Lower lobe of right lung (tissue), 2 donors: Measurements from ENCODE around the gene DUSP9. TPM values are rescaled to one million over a fixed set of nuclear protein-coding genes. Genes with fewer than 3 reads are reported as not detected.

Experiments
- ATAC-seq, 2 donors: fragments of 200-7000 bp; cut with Tn5 transposase; one replicate each; pipeline ENCODE4 v1.9.1; 2020 to 2022; ENCODE audit warnings: mild to moderate bottlenecking in 2 of 2, moderate library complexity in 2 of 2
- DNase-seq: peaks from one replicate; pipeline ENCODE4 v3.0.0-alpha.2; 2020
- H3K27ac ChIP-seq: fragments of 200-600 bp; one replicate; pipeline ENCODE4 v1.8.0; 2022
- H3K27me3 ChIP-seq: fragments of 200-600 bp; one replicate; pipeline ENCODE4 v1.8.0; 2022; ENCODE audit warnings: low read depth
- H3K36me3 ChIP-seq: fragments of 200-600 bp; one replicate; pipeline ENCODE4 v1.8.0; 2022; ENCODE audit warnings: mild to moderate bottlenecking
- H3K4me1 ChIP-seq: fragments of 200-600 bp; one replicate; pipeline ENCODE4 v1.8.0; 2022
- H3K4me3 ChIP-seq: fragments of 200-600 bp; one replicate; pipeline ENCODE4 v1.8.0; 2022; ENCODE audit warnings: mild to moderate bottlenecking
- H3K9me3 ChIP-seq: fragments of 200-600 bp; one replicate; pipeline ENCODE4 v1.8.0; 2022
- CTCF ChIP-seq: fragments of 200-600 bp; IDR thresholded peaks from one replicate; pipeline ENCODE4 v1.8.0; 2022; ENCODE audit warnings: antibody characterized with exemption, mild to moderate bottlenecking
- intact Hi-C: fragments of 100-400 bp; cut with DNase I; formaldehyde crosslinking; loops from one replicate; pipeline ENCODE4 v1.11.0; 2022
- total RNA-seq: library from RNA; stranded (reverse); fragmentation: NEBNext Ultra II Directional; extraction: Animal tissue kit (Norgen Biotek cat#: 25700); gene quantifications from one replicate; pipeline ENCODE4 v1.2.1, GENCODE V29; 2021
- donor health status: DM: no; HTN: yes; CAD: no; lungs with severe emphysema.

Gene DUSP9
- total RNA-seq, 1 donor from 2014 or later = not detected

DNA sequence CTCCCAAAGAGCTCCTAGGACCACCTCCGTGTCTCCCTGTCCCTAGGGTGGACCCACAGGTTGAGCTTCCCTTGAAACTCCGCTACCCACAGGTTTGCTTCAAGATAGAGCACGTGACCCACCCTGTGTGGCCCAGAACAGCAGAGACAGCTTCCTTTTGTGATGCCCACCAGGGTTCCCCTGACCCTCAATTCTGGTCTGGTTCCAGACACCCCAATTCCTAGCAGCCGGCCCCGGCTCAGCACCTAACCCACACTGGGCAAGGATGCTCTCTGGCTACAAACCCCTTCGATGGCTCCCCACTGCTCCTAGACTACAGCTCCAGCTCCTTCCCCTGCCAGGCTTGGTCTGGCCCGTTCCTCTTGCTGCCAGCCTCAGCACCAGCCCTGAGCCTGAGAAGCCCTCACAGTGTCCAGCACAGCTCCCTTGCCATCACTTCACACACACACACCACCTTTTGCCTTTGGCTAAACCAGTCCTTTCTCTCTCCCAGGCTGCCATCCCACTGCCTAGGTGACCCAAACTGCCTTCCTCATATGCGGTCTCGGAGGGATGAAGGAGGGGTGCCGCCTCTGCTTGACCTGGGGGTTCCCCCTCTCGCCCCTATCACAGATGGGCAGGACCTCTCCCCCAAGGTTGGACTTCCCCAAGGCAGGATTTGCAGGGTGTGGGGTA, 20.4 kb downstream of the DUSP9 start:
- Histone ChIP-seq H3K9me3 (no peaks in the 10 kb centered on the region), H3K4me3 (no peak overlapping the region), H3K27me3 (no peaks in the 10 kb centered on the region), H3K4me1 (no peaks in the 10 kb centered on the region), H3K27ac (no peak overlapping the region), H3K36me3 (no peaks in the 10 kb centered on the region)
- no peak for TF ChIP-seq CTCF
- no peak for DNase-seq
- intact Hi-C loops = no loop called here
- ATAC-seq = no peak

DNA sequence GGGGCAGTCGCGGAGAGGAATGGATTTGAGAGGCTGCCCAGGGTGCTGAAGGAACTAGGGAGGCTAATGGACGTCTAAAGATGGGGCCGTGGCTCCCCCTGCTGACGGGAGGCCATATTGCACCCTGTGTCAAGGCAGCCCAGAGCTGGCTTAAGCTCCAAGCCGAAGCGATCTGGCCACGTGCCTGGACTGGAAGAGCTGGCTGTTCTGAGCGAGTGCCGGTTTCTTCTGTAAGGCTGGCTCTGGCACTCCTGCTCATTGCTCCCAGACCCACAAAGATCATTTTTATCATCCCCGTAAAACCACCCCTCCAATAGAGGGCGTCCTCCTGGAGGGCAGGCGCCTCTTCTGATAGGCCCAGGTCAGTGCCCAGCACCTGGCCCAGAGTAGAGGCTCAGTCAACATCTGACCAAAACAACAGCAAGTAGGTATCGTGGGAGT, 21.0 kb downstream of the DUSP9 start:
- Histone ChIP-seq H3K36me3 (no peaks in the 10 kb centered on the region), H3K4me3 (no peak overlapping the region), H3K27me3 (no peaks in the 10 kb centered on the region), H3K4me1 (no peaks in the 10 kb centered on the region), H3K9me3 (no peaks in the 10 kb centered on the region), H3K27ac (no peak overlapping the region)
- intact Hi-C loops = no loop called here
- peak; percentile 71 for TF ChIP-seq CTCF
- ATAC-seq = peak; percentile 81 to 94
- DNase-seq = peak; percentile 83

DNA sequence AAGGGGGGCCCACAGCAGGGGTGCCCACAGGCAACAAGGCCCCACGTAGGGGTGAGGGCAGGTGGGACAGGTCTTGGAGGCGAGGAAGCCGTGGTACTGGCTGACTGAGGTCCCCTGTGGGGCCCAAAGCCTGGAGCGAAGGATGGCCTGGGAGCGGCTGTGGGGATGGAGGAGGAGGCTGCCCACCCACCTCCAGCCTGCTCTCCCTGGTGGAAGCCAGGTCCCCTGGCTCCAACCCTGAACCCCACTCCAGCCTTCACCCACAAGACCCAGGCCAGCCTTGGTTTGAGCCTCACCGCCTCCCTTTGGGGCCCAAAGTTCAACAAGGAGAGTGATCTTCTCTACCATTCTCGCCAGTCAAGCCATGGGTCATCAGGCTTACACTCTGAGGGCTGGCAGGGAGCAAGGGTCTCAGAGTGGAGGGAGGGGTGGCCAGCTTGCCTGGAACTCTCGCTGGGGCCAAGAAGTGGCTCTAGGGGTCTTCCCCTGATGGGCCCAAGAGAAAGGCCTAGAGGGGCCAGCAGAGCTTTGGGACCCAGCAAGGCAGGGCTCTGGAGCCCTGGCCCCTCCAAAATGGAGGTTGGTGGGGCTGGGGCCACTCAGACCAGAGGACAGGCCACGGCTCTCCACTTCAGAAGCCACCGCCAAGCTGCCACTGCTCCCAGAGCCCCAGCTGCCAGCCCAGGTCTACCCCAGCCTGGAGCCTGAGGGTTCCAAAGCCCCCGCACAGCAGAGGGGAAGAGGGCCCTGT, 21.6 kb downstream of the DUSP9 start:
- H3K9me3 ChIP-seq = no peaks in the 10 kb centered on the region
- H3K27ac ChIP-seq = no peak overlapping the region
- TF ChIP-seq CTCF = no peak
- H3K4me1 ChIP-seq = no peaks in the 10 kb centered on the region
- DNase-seq = no peak
- H3K27me3 ChIP-seq = no peaks in the 10 kb centered on the region
- intact Hi-C loops = no loop called here
- H3K36me3 ChIP-seq = no peaks in the 10 kb centered on the region
- ATAC-seq = no peak
- no peak overlapping the region for H3K4me3 ChIP-seq

DNA sequence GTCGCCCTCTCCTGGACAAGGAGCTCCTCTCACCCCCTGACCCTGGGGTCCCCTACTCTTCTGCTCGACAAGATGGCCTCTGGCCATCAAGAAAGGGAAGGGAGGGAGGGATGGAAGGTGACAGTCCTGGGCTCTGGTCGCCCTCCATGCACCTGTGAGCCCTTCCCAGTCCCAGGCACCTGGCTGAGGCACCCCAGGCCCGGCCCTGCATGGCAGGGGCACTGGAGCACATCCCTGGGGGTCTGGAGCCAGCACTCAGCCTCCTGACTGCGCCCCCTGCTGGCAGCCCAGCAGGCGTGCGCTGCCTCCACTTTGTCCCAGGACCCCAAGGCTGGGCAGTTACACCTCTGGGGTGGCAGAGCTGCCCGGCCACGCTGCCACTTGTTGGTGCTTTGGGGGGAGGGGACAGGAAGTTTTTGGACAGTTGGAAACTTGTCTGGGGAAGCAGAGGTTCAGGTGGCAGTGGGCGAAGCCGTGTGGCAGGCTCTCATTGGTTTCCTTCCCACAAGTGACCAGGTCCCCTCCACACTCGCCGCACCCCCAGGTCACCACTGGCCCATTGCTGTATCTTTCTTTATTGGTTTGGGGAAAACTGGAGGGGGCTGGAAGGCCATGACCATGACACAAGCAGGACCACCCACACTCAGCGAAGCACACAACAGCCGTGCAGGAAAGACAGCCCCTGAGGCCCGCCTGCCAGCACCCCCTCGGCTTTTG, 22.3 kb downstream of the DUSP9 start:
- intact Hi-C loops = no loop called here
- DNase-seq (no peak), ATAC-seq (peak in 1 of 2 donors; percentile 22)
- no peaks in the 10 kb centered on the region for H3K9me3 ChIP-seq
- H3K36me3 ChIP-seq = no peaks in the 10 kb centered on the region
- H3K27me3 ChIP-seq = peaks cover 4% of the 10 kb centered on the region
- no peak overlapping the region for H3K4me3 ChIP-seq
- no peaks in the 10 kb centered on the region for H3K4me1 ChIP-seq
- H3K27ac ChIP-seq = no peak overlapping the region
- TF ChIP-seq CTCF = peak; percentile 77

DNA sequence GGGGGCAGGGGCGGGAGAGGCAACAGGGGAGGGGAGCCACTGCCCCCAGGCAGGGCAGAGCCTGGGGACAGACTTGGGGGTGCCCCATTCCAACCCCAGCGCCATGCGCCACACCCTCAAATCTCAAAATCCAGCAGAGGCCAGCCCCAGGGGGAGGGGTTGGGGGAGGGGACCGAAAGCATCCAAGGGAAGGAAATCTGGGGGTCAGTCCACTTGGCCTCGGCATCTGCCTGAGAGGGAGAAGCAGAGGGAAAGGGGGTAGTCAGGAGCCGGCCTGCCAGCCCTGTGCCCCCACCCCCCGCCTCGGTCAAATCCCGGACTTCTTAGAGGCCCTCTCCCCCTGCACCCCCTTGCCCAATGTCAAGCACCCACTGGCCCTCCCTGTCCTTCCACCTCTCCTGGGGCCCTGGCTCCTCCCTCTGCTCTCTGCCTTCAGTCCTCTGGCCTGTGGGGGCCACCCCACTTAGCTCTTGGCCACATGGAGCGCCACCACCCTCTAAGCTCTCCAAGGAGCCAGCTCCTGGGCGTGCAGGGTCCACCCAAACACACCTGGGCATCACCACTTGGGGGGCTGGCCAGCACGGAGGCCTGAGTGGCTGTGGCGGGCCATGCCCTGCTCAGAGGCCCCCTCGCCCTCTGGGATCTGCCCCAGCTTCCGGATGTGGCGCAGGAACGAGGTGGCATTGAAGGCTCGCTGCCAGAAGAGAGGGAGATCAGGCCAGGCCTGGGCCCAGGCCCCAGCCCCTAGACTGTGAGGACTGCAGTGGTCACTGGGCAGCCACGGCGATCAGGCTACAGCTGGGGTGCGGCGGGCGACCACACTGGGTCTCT, 23.1 kb downstream of the DUSP9 start:
- no peak for TF ChIP-seq CTCF
- no peaks in the 10 kb centered on the region for H3K36me3 ChIP-seq
- H3K4me3 ChIP-seq = no peak overlapping the region
- ATAC-seq (no peak), DNase-seq (no peak)
- H3K27ac ChIP-seq = no peak overlapping the region
- no peaks in the 10 kb centered on the region for H3K4me1 ChIP-seq
- intact Hi-C loops = no loop called here
- H3K27me3 ChIP-seq = peaks cover 5% of the 10 kb centered on the region
- no peaks in the 10 kb centered on the region for H3K9me3 ChIP-seq
